H9 (cell line): ENCODE results near the gene WSB2. TPM values are rescaled to one million over a fixed set of nuclear protein-coding genes. Genes with fewer than 3 reads are reported as not detected.
"Not testable (repeated sequence)": the region's sequence is repeated elsewhere in the genome, so short reads cannot be mapped to it uniquely, and the experiment has no call there.

Experiments
- DNase-seq: peaks from one replicate; pipeline ENCODE4 v3.0.0-alpha.2; 2017
- H2AFZ ChIP-seq: one replicate; pipeline ENCODE4 v1.6.1; 2013; ENCODE audit warnings: mild to moderate bottlenecking, low read length, control low read depth, moderate library complexity
- H2AK5ac ChIP-seq: 2 replicates; pipeline ENCODE4 v1.6.1; 2013; ENCODE audit warnings: low read length, control low read depth, mixed read lengths; ENCODE audit not compliant: insufficient read length
- H2BK120ac ChIP-seq: one replicate; pipeline ENCODE4 v1.6.1; 2013; ENCODE audit warnings: low read depth, mild to moderate bottlenecking, low read length, control low read depth, inconsistent platforms; ENCODE audit not compliant: poor library complexity, severe bottlenecking
- H2BK12ac ChIP-seq: 2 replicates; pipeline ENCODE4 v1.6.1; 2013; ENCODE audit warnings: low read length, control low read depth, mixed read lengths, low read depth; ENCODE audit not compliant: insufficient read length
- H2BK15ac ChIP-seq: 2 replicates; pipeline ENCODE4 v1.6.1; 2013; ENCODE audit warnings: low read depth, low read length, control low read depth
- H2BK20ac ChIP-seq: one replicate; pipeline ENCODE4 v1.6.1; 2013; ENCODE audit warnings: low read depth, mild to moderate bottlenecking, low read length, control low read depth, inconsistent platforms; ENCODE audit not compliant: poor library complexity, severe bottlenecking
- H2BK5ac ChIP-seq: 2 replicates; pipeline ENCODE4 v1.6.1; 2013; ENCODE audit warnings: low read length, control low read depth, mixed read lengths; ENCODE audit not compliant: insufficient read length
- H3K14ac ChIP-seq: 2 replicates; pipeline ENCODE4 v1.6.1; 2013; ENCODE audit warnings: low read length, control low read depth; ENCODE audit not compliant: insufficient read depth
- H3K18ac ChIP-seq: 2 replicates; pipeline ENCODE4 v1.6.1; 2013; ENCODE audit warnings: low read depth, mild to moderate bottlenecking, mixed read lengths, low read length, control low read depth; ENCODE audit not compliant: insufficient read length
- H3K23ac ChIP-seq: 2 replicates; pipeline ENCODE4 v1.6.1; 2013; ENCODE audit warnings: low read length, control low read depth, mixed read lengths, low read depth; ENCODE audit not compliant: insufficient read length
- H3K23me2 ChIP-seq: 2 replicates; pipeline ENCODE4 v1.6.1; 2013; ENCODE audit warnings: low read depth, mild to moderate bottlenecking, mixed read lengths, low read length, control low read depth; ENCODE audit not compliant: insufficient read length, poor library complexity, severe bottlenecking
- H3K27ac ChIP-seq: 2 replicates; pipeline ENCODE4 v1.5.1; 2013; ENCODE audit warnings: low read length, control low read depth, mixed read lengths, low read depth; ENCODE audit not compliant: insufficient read length
- H3K27me3 ChIP-seq: 2 replicates; pipeline ENCODE4 v1.6.1; 2013; ENCODE audit warnings: low read length, control low read depth, inconsistent platforms; ENCODE audit not compliant: insufficient read depth
- H3K4ac ChIP-seq: 2 replicates; pipeline ENCODE4 v1.6.1; 2013; ENCODE audit warnings: low read depth, mild to moderate bottlenecking, control low read depth, inconsistent platforms, low read length, moderate library complexity
- H3K4me1 ChIP-seq: 2 replicates; pipeline ENCODE4 v1.6.1; 2013; ENCODE audit warnings: low read length, control low read depth, inconsistent platforms; ENCODE audit not compliant: insufficient read depth
- H3K4me2 ChIP-seq: 2 replicates; pipeline ENCODE4 v1.6.1; 2013; ENCODE audit warnings: low read length, control low read depth, mixed read lengths; ENCODE audit not compliant: insufficient read length, insufficient read depth
- H3K56ac ChIP-seq: 2 replicates; pipeline ENCODE4 v1.6.1; 2013; ENCODE audit warnings: low read depth, mild to moderate bottlenecking, mixed read lengths, low read length, control low read depth; ENCODE audit not compliant: insufficient read length
- H3K79me1 ChIP-seq: 2 replicates; pipeline ENCODE4 v1.6.1; 2013; ENCODE audit warnings: low read depth, mild to moderate bottlenecking, moderate library complexity, low read length, control low read depth, inconsistent platforms; ENCODE audit not compliant: insufficient read depth, poor library complexity, severe bottlenecking
- H3K79me2 ChIP-seq: 2 replicates; pipeline ENCODE4 v1.6.1; 2013; ENCODE audit warnings: low read length, control low read depth, inconsistent platforms; ENCODE audit not compliant: insufficient read depth
- H3K9ac ChIP-seq: 2 replicates; pipeline ENCODE4 v1.6.1; 2013; ENCODE audit warnings: low read length, control low read depth, mixed read lengths; ENCODE audit not compliant: insufficient read length; ENCODE audit errors: extremely low read depth
- H3K9me3 ChIP-seq: one replicate; pipeline ENCODE4 v1.6.1; 2013; ENCODE audit warnings: low read depth, low read length, inconsistent platforms; ENCODE audit not compliant: control insufficient read depth
- H3T11ph ChIP-seq: one replicate; pipeline ENCODE4 v1.6.1; 2013; ENCODE audit warnings: mild to moderate bottlenecking, low read length, control low read depth, inconsistent platforms
- H4K20me1 ChIP-seq: one replicate; pipeline ENCODE4 v1.6.1; 2013; ENCODE audit not compliant: control insufficient read depth, insufficient read length, insufficient read depth
- H4K5ac ChIP-seq: 2 replicates; pipeline ENCODE4 v1.6.1; 2013; ENCODE audit warnings: low read depth, mild to moderate bottlenecking, mixed read lengths, low read length, control low read depth; ENCODE audit not compliant: insufficient read length
- H4K8ac ChIP-seq: replicated peaks from 2 replicates; pipeline ENCODE4 v1.6.1; 2013; ENCODE audit warnings: low read length, control low read depth, mixed read lengths, low read depth; ENCODE audit not compliant: insufficient read length
- H4K91ac ChIP-seq: 2 replicates; pipeline ENCODE4 v1.6.1; 2013; ENCODE audit warnings: low read depth, mild to moderate bottlenecking, moderate library complexity, mixed read lengths, low read length, control low read depth; ENCODE audit not compliant: insufficient read length
- H3K27ac Mint-ChIP-seq, 3 experiments: 2 replicates in 2 of 3; 3 replicates in 1 of 3; pipeline ENCODE4 v1.8.0; 2020 to 2021; ENCODE audit warnings: mixed read lengths in 3 of 3, mild to moderate bottlenecking in 1 of 3, moderate library complexity in 1 of 3
- H3K27me3 Mint-ChIP-seq: 2 replicates; pipeline ENCODE4 v1.8.0; 2021; ENCODE audit warnings: low read depth, mild to moderate bottlenecking, moderate library complexity, mixed read lengths
- H3K36me3 Mint-ChIP-seq, 3 experiments: 2 replicates in 2 of 3; 3 replicates in 1 of 3; pipeline ENCODE4 v1.8.0; 2020 to 2021; ENCODE audit warnings: low read depth in 3 of 3, mixed read lengths in 3 of 3; ENCODE audit not compliant: insufficient read depth in 1 of 3
- H3K4me1 Mint-ChIP-seq, 2 experiments: 2 replicates each; pipeline ENCODE4 v1.8.0; 2020; ENCODE audit warnings: mixed read lengths in 2 of 2
- H3K4me3 Mint-ChIP-seq, 2 experiments: 2 replicates in 1 of 2; 3 replicates in 1 of 2; pipeline ENCODE4 v1.8.0; 2020 to 2021; ENCODE audit warnings: mild to moderate bottlenecking in 2 of 2, mixed read lengths in 2 of 2, moderate library complexity in 1 of 2
- H3K9me3 Mint-ChIP-seq, 2 experiments: 2 replicates in 1 of 2; 3 replicates in 1 of 2; pipeline ENCODE4 v1.8.0; 2020; ENCODE audit warnings: mild to moderate bottlenecking in 2 of 2, mixed read lengths in 2 of 2, moderate library complexity in 1 of 2
- CTCF ChIP-seq: fragments of 200-600 bp; sonication (generic); conservative IDR thresholded peaks from 3 replicates; pipeline ENCODE4 v1.8.0; 2021; ENCODE audit warnings: antibody characterized with exemption, mild to moderate bottlenecking
- WGBS: extraction: QIAGEN DNeasy Blood & Tissue Kit; methylation state at CpG from one replicate; pipeline ENCODE4 v1.1.7; 2013; ENCODE audit warnings: missing lambda C conversion rate, low lambda C conversion rate, mixed read lengths; ENCODE audit not compliant: insufficient read length; ENCODE audit errors: extremely low coverage; 5-methylcytosine and 5-hydroxymethylcytosine counted together
- total RNA-seq: library from RNA; stranded (reverse); gene quantifications from 2 replicates; pipeline ENCODE4 v1.2.1, GENCODE V29; 2021

The WSB2 gene
- total RNA-seq, 1 experiment from 2014 or later = 58.6 TPM

- H3K27me3 Mint-ChIP-seq = no peaks in the 10 kb centered on the region; the same call in 1 of the 2 replicates
- H3K56ac ChIP-seq = no peak overlapping the region
- WGBS = no CpG with 5 or more reads among the region's 3 CpGs
- no peak for DNase-seq
- no peak overlapping the region for H3K27ac ChIP-seq
- H3K9ac ChIP-seq = no peak overlapping the region
- TF ChIP-seq CTCF = no peak
- H3K27ac Mint-ChIP-seq = no peak overlapping the region
- no peak overlapping the region for H2BK20ac ChIP-seq
- H3T11ph ChIP-seq = no peak overlapping the region
- no peak overlapping the region for H2AFZ ChIP-seq
- H3K27me3 ChIP-seq = no peaks in the 10 kb centered on the region
- no peaks in the 10 kb centered on the region for H3K23me2 ChIP-seq
- no peak overlapping the region for H2AK5ac ChIP-seq
- H2BK120ac ChIP-seq = no peak overlapping the region
- H4K8ac ChIP-seq = no peak overlapping the region
- H3K4me2 ChIP-seq = no peak overlapping the region
- no peaks in the 10 kb centered on the region for H4K20me1 ChIP-seq
- H3K79me1 ChIP-seq = no peaks in the 10 kb centered on the region
- no peaks in the 10 kb centered on the region for H3K79me2 ChIP-seq
- no peak overlapping the region for H3K18ac ChIP-seq
- no peak overlapping the region for H4K5ac ChIP-seq
- no peak overlapping the region for H2BK15ac ChIP-seq
- H3K36me3 Mint-ChIP-seq = no peaks in the 10 kb centered on the region
- no peak overlapping the region for H3K4me3 Mint-ChIP-seq
- H2BK5ac ChIP-seq = no peak overlapping the region
- H3K4me1 ChIP-seq = no peaks in the 10 kb centered on the region
- no peak overlapping the region for H2BK12ac ChIP-seq
- no peak overlapping the region for H4K91ac ChIP-seq
- no peak overlapping the region for H3K4ac ChIP-seq
- no peak overlapping the region for H3K14ac ChIP-seq
- H3K4me1 Mint-ChIP-seq = peaks cover 0 to 3% of the 10 kb centered on the region in 2 experiments; a peak in 3 of 4 replicates
- H3K23ac ChIP-seq = no peak overlapping the region
- no peaks in the 10 kb centered on the region for H3K9me3 ChIP-seq
- peaks cover 0 to 3% of the 10 kb centered on the region in 2 experiments; a peak in 2 of 5 replicates for H3K9me3 Mint-ChIP-seq
Measured at GRCh38 chr12:118010903-118011302, 50.1 kb downstream of the WSB2 start.

GRCh38 chr12:117999806-118000205 is 61.2 kb downstream of the WSB2 start:
- DNase-seq, H4K5ac ChIP-seq, H4K8ac ChIP-seq, H3K4me3 Mint-ChIP-seq, H3K27ac Mint-ChIP-seq, H3T11ph ChIP-seq, H2AK5ac ChIP-seq, H3K18ac ChIP-seq, H3K36me3 Mint-ChIP-seq, H3K9me3 ChIP-seq, H2AFZ ChIP-seq, H3K4me1 ChIP-seq, H3K9me3 Mint-ChIP-seq, H3K27ac ChIP-seq, H3K4me2 ChIP-seq, H3K23ac ChIP-seq, H2BK15ac ChIP-seq, H2BK5ac ChIP-seq, H3K79me2 ChIP-seq, H4K20me1 ChIP-seq, H3K9ac ChIP-seq, H2BK20ac ChIP-seq, H3K23me2 ChIP-seq, H3K56ac ChIP-seq, H2BK120ac ChIP-seq, H3K14ac ChIP-seq, H3K79me1 ChIP-seq, H3K27me3 Mint-ChIP-seq, H2BK12ac ChIP-seq, H3K4ac ChIP-seq, H3K27me3 ChIP-seq, H3K4me1 Mint-ChIP-seq, H4K91ac ChIP-seq: not testable (repeated sequence)
- WGBS = no CpG with 5 or more reads among the region's 2 CpGs
